ENCODE data around the gene CBFB.

DNA sequence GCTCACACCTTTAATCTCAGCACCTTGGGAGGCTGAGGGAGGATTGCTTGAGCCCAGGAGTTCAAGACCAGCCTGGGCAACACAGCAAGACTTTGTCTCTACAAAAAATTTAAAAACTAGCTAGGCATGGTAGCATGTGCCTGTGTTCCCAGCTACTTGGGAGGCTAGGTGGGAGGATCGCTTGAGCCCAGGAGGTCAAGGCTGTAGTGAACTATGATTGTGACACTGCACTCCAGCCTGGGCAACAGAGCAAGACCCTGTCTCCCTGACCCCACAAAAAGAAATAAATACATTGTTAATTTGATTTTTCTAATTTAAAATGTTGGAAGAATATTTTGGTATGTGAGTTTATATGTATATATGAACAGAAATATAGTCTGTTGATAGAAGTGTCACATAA is 58.3 kb downstream of the CBFB start:
- TF ChIP-seq, protein P1, sequence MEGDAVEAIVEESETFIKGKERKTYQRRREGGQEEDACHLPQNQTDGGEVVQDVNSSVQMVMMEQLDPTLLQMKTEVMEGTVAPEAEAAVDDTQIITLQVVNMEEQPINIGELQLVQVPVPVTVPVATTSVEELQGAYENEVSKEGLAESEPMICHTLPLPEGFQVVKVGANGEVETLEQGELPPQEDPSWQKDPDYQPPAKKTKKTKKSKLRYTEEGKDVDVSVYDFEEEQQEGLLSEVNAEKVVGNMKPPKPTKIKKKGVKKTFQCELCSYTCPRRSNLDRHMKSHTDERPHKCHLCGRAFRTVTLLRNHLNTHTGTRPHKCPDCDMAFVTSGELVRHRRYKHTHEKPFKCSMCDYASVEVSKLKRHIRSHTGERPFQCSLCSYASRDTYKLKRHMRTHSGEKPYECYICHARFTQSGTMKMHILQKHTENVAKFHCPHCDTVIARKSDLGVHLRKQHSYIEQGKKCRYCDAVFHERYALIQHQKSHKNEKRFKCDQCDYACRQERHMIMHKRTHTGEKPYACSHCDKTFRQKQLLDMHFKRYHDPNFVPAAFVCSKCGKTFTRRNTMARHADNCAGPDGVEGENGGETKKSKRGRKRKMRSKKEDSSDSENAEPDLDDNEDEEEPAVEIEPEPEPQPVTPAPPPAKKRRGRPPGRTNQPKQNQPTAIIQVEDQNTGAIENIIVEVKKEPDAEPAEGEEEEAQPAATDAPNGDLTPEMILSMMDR (IDR thresholded peaks at IDR 0.05), result no peak
- no peak for TF ChIP-seq POLR2A (IDR thresholded peaks at IDR 0.05)
